Esophagus muscularis mucosa (tissue), 3 donors: ENCODE data around the gene PCARE.

Experiments used
- CTCF ChIP-seq, 3 experiments: fragments of 200-600 bp in 2 of 3; fragments of 450-650 bp in 1 of 3; sonication (generic) in 2 of 3; IDR thresholded peaks; one replicate each; pipeline ENCODE4 v1.5.1; 2017 to 2019; ENCODE audit warnings: antibody characterized with exemption in 3 of 3, mild to moderate bottlenecking in 2 of 3, moderate library complexity in 1 of 3
- POLR2A ChIP-seq: fragments of 450-650 bp; IDR thresholded peaks from one replicate; pipeline ENCODE4 v1.6.1; 2017; ENCODE audit warnings: antibody characterized with exemption, moderate library complexity, mild to moderate bottlenecking, low read depth
- POLR2AphosphoS5 ChIP-seq, 2 donors: sonication (generic); formaldehyde crosslinking; IDR thresholded peaks; one replicate each; pipeline ENCODE4 v1.6.1; 2017; ENCODE audit warnings: antibody characterized with exemption in 2 of 2

GRCh38 chr2:29108225-29108624 is 33.9 kb upstream of the PCARE start:
- TF ChIP-seq CTCF (IDR thresholded peaks at IDR 0.05) (no peak), POLR2AphosphoS5 (IDR thresholded peaks at IDR 0.05) (no peak), POLR2A (no peak)
